ENCODE measurements around the gene MED25. TPM values are rescaled to one million over a fixed set of nuclear protein-coding genes. Genes with fewer than 3 reads are reported as not detected.

Gene MED25
- polyA plus RNA-seq, 2 of the 4 experiments (the other 2 are of a cell fraction), result 20.4 to 40.1 TPM

DNA sequence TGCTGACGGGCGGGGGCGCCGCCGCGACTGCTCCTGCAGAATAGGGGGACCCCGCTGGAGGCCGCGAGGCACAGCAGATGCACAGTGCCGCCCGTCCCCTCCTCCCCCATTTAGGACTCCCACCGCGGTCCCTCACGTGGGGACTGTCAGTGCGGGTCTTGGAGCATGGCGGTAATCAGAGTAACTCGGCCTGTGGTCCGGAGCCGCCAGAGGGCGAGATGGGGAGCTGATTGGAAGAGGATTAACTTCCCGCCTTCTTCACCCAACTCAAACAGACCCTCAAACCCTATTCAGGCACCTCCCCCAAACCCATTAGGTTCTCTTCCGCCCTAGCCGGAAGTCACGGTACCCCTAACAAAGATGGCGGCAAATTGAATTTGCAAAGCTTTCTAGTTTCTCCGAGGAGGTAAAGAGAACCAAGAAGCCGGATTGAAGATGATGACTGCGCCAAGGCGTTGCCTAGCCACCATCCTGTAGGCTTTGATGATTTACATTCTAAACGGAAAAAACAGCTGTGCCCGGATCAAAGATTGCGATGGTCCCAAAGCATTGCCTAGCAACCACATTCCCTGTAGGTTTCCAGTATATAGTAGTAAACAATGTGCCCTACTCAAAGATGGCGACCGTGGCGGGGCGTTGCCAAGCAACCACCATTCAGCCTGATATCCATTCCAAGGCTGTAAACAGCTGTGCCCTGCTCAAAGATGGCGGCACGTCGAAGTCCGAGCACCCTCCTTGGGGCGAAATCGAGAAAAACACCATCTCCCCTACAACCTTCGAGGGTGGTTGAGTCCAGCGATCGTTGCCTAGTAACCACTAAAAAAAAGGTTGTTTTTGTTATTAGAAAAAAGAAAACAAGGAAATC is 4.9 kb upstream of the MED25 start, which contains the start of gene FUZ:
Gene FUZ, minus strand, starts transcription at position 296 of the 865 bp plus-strand sequence. Its CDS starts 186 bp downstream, at position 110.
- ChIA-PET CTCF (interaction anchor here (0.6 to 1.7 kb wide), 7 partner anchors 12 to 323 kb away, joined by 3 to 6 read pairs (median 3); no protein-coding TSS in a partner anchor), POLR2A (interaction anchor here (0.7 to 1.4 kb wide), 5 partner anchors 37 to 137 kb away, joined by 3 to 4 read pairs (median 4); partner anchors contain the start of genes AP2A1, NUP62 and PRMT1)
- Histone ChIP-seq H3K27ac (peak within 1 kb of the TSS; percentile 81 to 92), H3K4me1 (peaks cover 28% of the 10 kb centered on the region), H3K9me3 (no peaks in the 10 kb centered on the region), H3K4me3 (peak within 1 kb of the TSS; percentile 54), H3K4me2 (peak within 1 kb of the TSS; percentile 88)
- WGBS (ENCODE audit: missing lambda C conversion rate), result 7% methylated on average over 45 of the region's 45 CpGs
- ATAC-seq, result peak; percentile 63 to 76
- DNase-seq (ENCODE audit: low read depth in 1 of 2, low spot score in 1 of 2), result peak; percentile 100
- peak; percentile 99 for FAIRE-seq
- TF ChIP-seq HEYL (CRISPR knock-in tag; IDR thresholded peaks at IDR 0.05) (no peak), SMC3 (IDR thresholded peaks at IDR 0.05) (0 out of 3 replicates have a peak, but pooled peaks have one; percentile 14), HDAC2 (IDR thresholded peaks at IDR 0.05) (no peak), TP53 (CRISPR knock-in tag; IDR thresholded peaks at IDR 0.05) (no peak), TFCP2L1 (CRISPR knock-in tag; IDR thresholded peaks at IDR 0.05) (no peak; the same call in 1 of the 2 replicates), BCL3 (IDR thresholded peaks at IDR 0.05) (0 out of 3 replicates have a peak, but pooled peaks have one; percentile 21), E2F6 (IDR thresholded peaks at IDR 0.05; ENCODE audit: borderline replicate concordance, low read depth) (no peak), HES2 (IDR thresholded peaks at IDR 0.05) (no peak), PBX3 (IDR thresholded peaks at IDR 0.05) (peak; percentile 63; the same call in 1 of the 2 replicates), FOSL2 (IDR thresholded peaks at IDR 0.05) (no peak), FOSL2 (CRISPR knock-in tag; IDR thresholded peaks at IDR 0.05) (no peak), FOSB (CRISPR knock-in tag; IDR thresholded peaks at IDR 0.05) (no peak), FOXS1 (CRISPR knock-in tag; IDR thresholded peaks at IDR 0.05) (no peak), CHD2 (IDR thresholded peaks at IDR 0.05; ENCODE audit: low read length, partially characterized antibody) (no peak), MAX (IDR thresholded peaks at IDR 0.05) (peak; percentile 58), BHLHE40 (IDR thresholded peaks at IDR 0.05; ENCODE audit: low read depth, low read length) (peak; percentile 53), GATA3 (IDR thresholded peaks at IDR 0.05; ENCODE audit: borderline replicate concordance) (peak; percentile 63), RAD21 (conservative IDR thresholded peaks at IDR 0.05 in 1 of 2, IDR thresholded peaks at IDR 0.05 in 1 of 2) (no peak), RFX5 (IDR thresholded peaks at IDR 0.05) (peak; percentile 72; the same call in 1 of the 2 replicates), MAFK (IDR thresholded peaks at IDR 0.05; ENCODE audit: partially characterized antibody) (peak; percentile 13), CHD4 (IDR thresholded peaks at IDR 0.05; ENCODE audit: borderline replicate concordance) (no peak), ESRRA (IDR thresholded peaks at IDR 0.05; ENCODE audit: borderline replicate concordance, low read length) (no peak), JUNB (IDR thresholded peaks at IDR 0.05) (no peak), HOXB13 (CRISPR knock-in tag; IDR thresholded peaks at IDR 0.05; ENCODE audit: low read depth) (no peak), CEBPB (IDR thresholded peaks at IDR 0.05) (no peak), ZNF302 (CRISPR knock-in tag; IDR thresholded peaks at IDR 0.05) (no peak), POLR2AphosphoS2 (conservative IDR thresholded peaks at IDR 0.05; ENCODE audit: low read length) (no peak), POLR2A (IDR thresholded peaks at IDR 0.05; ENCODE audit: low read length) (peak; percentile 35; the same call in 1 of the 2 replicates), HOXB5 (CRISPR knock-in tag; IDR thresholded peaks at IDR 0.05) (peak; percentile 51; the same call in 1 of the 2 replicates), EHF (CRISPR knock-in tag; IDR thresholded peaks at IDR 0.05) (no peak), NPAS2 (CRISPR knock-in tag; IDR thresholded peaks at IDR 0.05; ENCODE audit: borderline replicate concordance) (no peak), RNF2 (IDR thresholded peaks at IDR 0.05; ENCODE audit: borderline replicate concordance, low read depth) (no peak), REST (IDR thresholded peaks at IDR 0.05) (no peak)

All from A549 (cell line).